ENCODE data around the gene HPF1.
"Not testable (repeated sequence)": the region's sequence is repeated elsewhere in the genome, so short reads cannot be mapped to it uniquely, and the experiment has no call there.

HPF1 gene

GRCh38 chr4:169741569-169741968 lies 16.2 kb downstream of the HPF1 start:
- H3K9me3 ChIP-seq (ENCODE audit: control insufficient read depth, insufficient read depth, low read length): no peaks in the 10 kb centered on the region
- H3K9ac ChIP-seq (ENCODE audit: low read depth, low read length): no peak overlapping the region
- H3K4me3 ChIP-seq (ENCODE audit: low read depth, low read length): no peak overlapping the region
- no peak overlapping the region for H3K27ac ChIP-seq (ENCODE audit: low read depth, low read length)
- no peaks in the 10 kb centered on the region for H3K4me1 ChIP-seq (ENCODE audit: control insufficient read depth, insufficient read depth, low read length)
- no peaks in the 10 kb centered on the region for H3K27me3 ChIP-seq (ENCODE audit: control insufficient read depth, insufficient read depth, low read length)
- peaks cover 57% of the 10 kb centered on the region for H3K36me3 ChIP-seq (ENCODE audit: control insufficient read depth, insufficient read depth, low read length)

GRCh38 chr4:169738604-169739003 lies 19.1 kb downstream of the HPF1 start:
- H3K9me3 ChIP-seq (ENCODE audit: control insufficient read depth, insufficient read depth, low read length): not testable (repeated sequence)

GRCh38 chr4:169730564-169730963 lies 27.2 kb downstream of the HPF1 start:
- Histone ChIP-seq H3K9ac (ENCODE audit: low read depth, low read length) (no peak overlapping the region), H3K27ac (ENCODE audit: low read depth, low read length) (no peak overlapping the region), H3K27me3 (ENCODE audit: control insufficient read depth, insufficient read depth, low read length) (no peaks in the 10 kb centered on the region), H3K9me3 (ENCODE audit: control insufficient read depth, insufficient read depth, low read length) (no peaks in the 10 kb centered on the region), H3K4me3 (ENCODE audit: low read depth, low read length) (no peak overlapping the region), H3K4me1 (ENCODE audit: control insufficient read depth, insufficient read depth, low read length) (no peaks in the 10 kb centered on the region), H3K36me3 (ENCODE audit: control insufficient read depth, insufficient read depth, low read length) (peaks cover 53% of the 10 kb centered on the region)

More at GRCh38 chr4:169738604-169739003, 19.1 kb downstream of the HPF1 start:
- not testable (repeated sequence) for H3K27me3 ChIP-seq (ENCODE audit: control insufficient read depth, insufficient read depth, low read length); H3K27ac ChIP-seq (ENCODE audit: low read depth, low read length); H3K4me1 ChIP-seq (ENCODE audit: control insufficient read depth, insufficient read depth, low read length); H3K9ac ChIP-seq (ENCODE audit: low read depth, low read length); H3K4me3 ChIP-seq (ENCODE audit: low read depth, low read length)
- peaks cover 60% of the 10 kb centered on the region for H3K36me3 ChIP-seq (ENCODE audit: control insufficient read depth, insufficient read depth, low read length)

- Histone ChIP-seq H3K9ac (ENCODE audit: low read depth, low read length) (no peak overlapping the region), H3K4me1 (ENCODE audit: control insufficient read depth, insufficient read depth, low read length) (no peaks in the 10 kb centered on the region; the same call in 1 of the 2 replicates), H3K4me3 (ENCODE audit: low read depth, low read length) (no peak overlapping the region), H3K36me3 (ENCODE audit: control insufficient read depth, insufficient read depth, low read length) (peaks cover 34% of the 10 kb centered on the region), H3K27ac (ENCODE audit: low read depth, low read length) (no peak overlapping the region), H3K27me3 (ENCODE audit: control insufficient read depth, insufficient read depth, low read length) (no peaks in the 10 kb centered on the region), H3K9me3 (ENCODE audit: control insufficient read depth, insufficient read depth, low read length) (no peaks in the 10 kb centered on the region)
These were observed 30.1 kb downstream of the HPF1 start for GRCh38 chr4:169727616-169728015.

- Histone ChIP-seq H3K9me3 (ENCODE audit: control insufficient read depth, insufficient read depth, low read length) (no peaks in the 10 kb centered on the region), H3K27me3 (ENCODE audit: control insufficient read depth, insufficient read depth, low read length) (no peaks in the 10 kb centered on the region), H3K4me3 (ENCODE audit: low read depth, low read length) (no peak overlapping the region), H3K9ac (ENCODE audit: low read depth, low read length) (no peak overlapping the region), H3K36me3 (ENCODE audit: control insufficient read depth, insufficient read depth, low read length) (peaks cover 14% of the 10 kb centered on the region), H3K27ac (ENCODE audit: low read depth, low read length) (no peak overlapping the region), H3K4me1 (ENCODE audit: control insufficient read depth, insufficient read depth, low read length) (no peaks in the 10 kb centered on the region; the same call in 1 of the 2 replicates)
These were observed 33.5 kb downstream of the HPF1 start for GRCh38 chr4:169724260-169724659.

GRCh38 chr4:169723207-169723965 lies 34.4 kb downstream of the HPF1 start:
- no peak overlapping the region for H3K9ac ChIP-seq (ENCODE audit: low read depth, low read length)
- no peaks in the 10 kb centered on the region for H3K9me3 ChIP-seq (ENCODE audit: control insufficient read depth, insufficient read depth, low read length)
- no peaks in the 10 kb centered on the region for H3K27me3 ChIP-seq (ENCODE audit: control insufficient read depth, insufficient read depth, low read length)
- H3K4me1 ChIP-seq (ENCODE audit: control insufficient read depth, insufficient read depth, low read length): no peaks in the 10 kb centered on the region; the same call in 1 of the 2 replicates
- no peak overlapping the region for H3K27ac ChIP-seq (ENCODE audit: low read depth, low read length)
- H3K36me3 ChIP-seq (ENCODE audit: control insufficient read depth, insufficient read depth, low read length): peaks cover 12% of the 10 kb centered on the region
- no peak overlapping the region for H3K4me3 ChIP-seq (ENCODE audit: low read depth, low read length)

- no peaks in the 10 kb centered on the region for H3K9me3 ChIP-seq (ENCODE audit: control insufficient read depth, insufficient read depth, low read length)
- H3K27ac ChIP-seq (ENCODE audit: low read depth, low read length): no peak overlapping the region
- peaks cover 16% of the 10 kb centered on the region for H3K36me3 ChIP-seq (ENCODE audit: control insufficient read depth, insufficient read depth, low read length)
- no peaks in the 10 kb centered on the region for H3K27me3 ChIP-seq (ENCODE audit: control insufficient read depth, insufficient read depth, low read length)
- no peak overlapping the region for H3K9ac ChIP-seq (ENCODE audit: low read depth, low read length)
- H3K4me1 ChIP-seq (ENCODE audit: control insufficient read depth, insufficient read depth, low read length): no peaks in the 10 kb centered on the region; the same call in 1 of the 2 replicates
- no peak overlapping the region for H3K4me3 ChIP-seq (ENCODE audit: low read depth, low read length)
These were observed 37.2 kb downstream of the HPF1 start for GRCh38 chr4:169720529-169720928.

GRCh38 chr4:169716677-169717076 lies 41.1 kb downstream of the HPF1 start:
- Histone ChIP-seq H3K9ac (ENCODE audit: low read depth, low read length) (no peak overlapping the region), H3K4me1 (ENCODE audit: control insufficient read depth, insufficient read depth, low read length) (no peaks in the 10 kb centered on the region), H3K27ac (ENCODE audit: low read depth, low read length) (no peak overlapping the region), H3K27me3 (ENCODE audit: control insufficient read depth, insufficient read depth, low read length) (no peaks in the 10 kb centered on the region), H3K9me3 (ENCODE audit: control insufficient read depth, insufficient read depth, low read length) (no peaks in the 10 kb centered on the region), H3K36me3 (ENCODE audit: control insufficient read depth, insufficient read depth, low read length) (peaks cover 34% of the 10 kb centered on the region), H3K4me3 (ENCODE audit: low read depth, low read length) (no peak overlapping the region)

GRCh38 chr4:169715826-169716225 lies 41.9 kb downstream of the HPF1 start:
- Histone ChIP-seq H3K36me3 (ENCODE audit: control insufficient read depth, insufficient read depth, low read length) (peaks cover 34% of the 10 kb centered on the region), H3K9ac (ENCODE audit: low read depth, low read length) (no peak overlapping the region)

GRCh38 chr4:169707958-169708643 lies 49.6 kb downstream of the HPF1 start:
- Histone ChIP-seq H3K36me3 (ENCODE audit: control insufficient read depth, insufficient read depth, low read length) (peaks cover 27% of the 10 kb centered on the region), H3K4me3 (ENCODE audit: low read depth, low read length) (no peak overlapping the region), H3K27me3 (ENCODE audit: control insufficient read depth, insufficient read depth, low read length) (no peaks in the 10 kb centered on the region)

More at GRCh38 chr4:169715826-169716225, 41.9 kb downstream of the HPF1 start:
- no peaks in the 10 kb centered on the region for H3K9me3 ChIP-seq (ENCODE audit: control insufficient read depth, insufficient read depth, low read length)
- H3K4me1 ChIP-seq (ENCODE audit: control insufficient read depth, insufficient read depth, low read length): no peaks in the 10 kb centered on the region
- H3K27ac ChIP-seq (ENCODE audit: low read depth, low read length): no peak overlapping the region
- H3K27me3 ChIP-seq (ENCODE audit: control insufficient read depth, insufficient read depth, low read length): no peaks in the 10 kb centered on the region
- no peak overlapping the region for H3K4me3 ChIP-seq (ENCODE audit: low read depth, low read length)

GRCh38 chr4:169698331-169698730 lies 59.4 kb downstream of the HPF1 start:
- Histone ChIP-seq H3K27me3 (ENCODE audit: control insufficient read depth, insufficient read depth, low read length) (no peaks in the 10 kb centered on the region), H3K27ac (ENCODE audit: low read depth, low read length) (no peak overlapping the region), H3K9ac (ENCODE audit: low read depth, low read length) (no peak overlapping the region), H3K4me3 (ENCODE audit: low read depth, low read length) (no peak overlapping the region), H3K4me1 (ENCODE audit: control insufficient read depth, insufficient read depth, low read length) (no peaks in the 10 kb centered on the region), H3K9me3 (ENCODE audit: control insufficient read depth, insufficient read depth, low read length) (no peaks in the 10 kb centered on the region), H3K36me3 (ENCODE audit: control insufficient read depth, insufficient read depth, low read length) (peaks cover 24% of the 10 kb centered on the region)

More at GRCh38 chr4:169707958-169708643, 49.6 kb downstream of the HPF1 start:
- no peak overlapping the region for H3K9ac ChIP-seq (ENCODE audit: low read depth, low read length)
- H3K4me1 ChIP-seq (ENCODE audit: control insufficient read depth, insufficient read depth, low read length): no peaks in the 10 kb centered on the region
- no peak overlapping the region for H3K27ac ChIP-seq (ENCODE audit: low read depth, low read length)
- no peaks in the 10 kb centered on the region for H3K9me3 ChIP-seq (ENCODE audit: control insufficient read depth, insufficient read depth, low read length)

Measured in HUES48 (cell line).